Hepatocyte (in vitro differentiated cells): ENCODE measurements around the gene PKN3. TPM values are rescaled to one million over a fixed set of nuclear protein-coding genes. Genes with fewer than 3 reads are reported as not detected.

Experiments used
- DNase-seq: peaks from one replicate; pipeline ENCODE4 v3.0.0-alpha.2; 2016; ENCODE audit warnings: low spot score
- H2AFZ ChIP-seq: fragments of 200-600 bp; sonication (generic); 2 replicates; pipeline ENCODE4 v1.6.0; 2016; ENCODE audit warnings: antibody characterized with exemption, mild to moderate bottlenecking
- H3K27ac ChIP-seq: fragments of 200-600 bp; sonication (generic); 2 replicates; pipeline ENCODE4 v1.5.1; 2016; ENCODE audit warnings: mild to moderate bottlenecking
- H3K27me3 ChIP-seq: fragments of 200-600 bp; sonication (generic); 2 replicates; pipeline ENCODE4 v1.6.1; 2016
- H3K36me3 ChIP-seq: fragments of 200-600 bp; sonication (generic); replicated peaks from 2 replicates; pipeline ENCODE4 v1.5.1; 2016; ENCODE audit warnings: low read depth; ENCODE audit not compliant: insufficient read depth
- H3K4me1 ChIP-seq: fragments of 200-600 bp; sonication (generic); 2 replicates; pipeline ENCODE4 v1.5.1; 2016; ENCODE audit warnings: mild to moderate bottlenecking, moderate library complexity; ENCODE audit not compliant: insufficient read depth
- H3K4me2 ChIP-seq: fragments of 200-600 bp; sonication (generic); 2 replicates; pipeline ENCODE4 v1.6.0; 2016
- H3K4me3 ChIP-seq: fragments of 200-600 bp; sonication (generic); 2 replicates; pipeline ENCODE4 v1.5.1; 2016; ENCODE audit warnings: mild to moderate bottlenecking
- H3K79me2 ChIP-seq: fragments of 200-600 bp; sonication (generic); 2 replicates; pipeline ENCODE4 v1.6.0; 2017; ENCODE audit warnings: mild to moderate bottlenecking
- H3K9me2 ChIP-seq: fragments of 200-600 bp; sonication (generic); replicated peaks from 2 replicates; pipeline ENCODE4 v1.6.0; 2017; ENCODE audit warnings: mild to moderate bottlenecking; ENCODE audit not compliant: insufficient read depth
- H3K9me3 ChIP-seq: fragments of 200-600 bp; sonication (generic); 2 replicates; pipeline ENCODE4 v1.5.1; 2016; ENCODE audit warnings: low read depth, mild to moderate bottlenecking
- H4K20me1 ChIP-seq: fragments of 200-600 bp; sonication (generic); 2 replicates; pipeline ENCODE4 v1.6.0; 2016; ENCODE audit warnings: mild to moderate bottlenecking; ENCODE audit not compliant: insufficient read depth, poor library complexity, severe bottlenecking
- EZH2 ChIP-seq: fragments of 200-600 bp; sonication (generic); IDR thresholded peaks from 2 replicates; pipeline ENCODE4 v1.6.1; 2016; ENCODE audit warnings: antibody characterized with exemption, mild to moderate bottlenecking, borderline replicate concordance
- EZH2phosphoT487 ChIP-seq: fragments of 200-600 bp; sonication (generic); IDR thresholded peaks from one replicate; pipeline ENCODE4 v1.6.1; 2018; ENCODE audit warnings: antibody characterized with exemption, mild to moderate bottlenecking, low read depth, moderate library complexity; ENCODE audit not compliant: unreplicated experiment, severe bottlenecking
- WGBS: methylation state at CpG from one replicate; pipeline ENCODE4 v1.1.6; 2016; ENCODE audit warnings: low lambda C conversion rate; ENCODE audit errors: missing lambda C conversion rate; 5-methylcytosine and 5-hydroxymethylcytosine counted together
- polyA plus RNA-seq: library from polyadenylated mRNA; unstranded; fragments of >200 nt; fragmentation: Nextera tagmentation; extraction: Ambion mirVana; gene quantifications from 2 replicates; pipeline ENCODE4 v1.2.1, GENCODE V29; 2016
- total RNA-seq: library from RNA; depleted of rRNA; stranded (reverse); fragments of >200 nt; gene quantifications from 2 replicates; pipeline ENCODE4 v1.2.3, GENCODE V29; 2014
- TF ChIP-seq, protein P1 (sequence below): fragments of 200-600 bp; sonication (generic); IDR thresholded peaks from 2 replicates; pipeline ENCODE4 v1.5.1; 2016; ENCODE audit warnings: antibody characterized with exemption, mild to moderate bottlenecking; ENCODE audit not compliant: poor library complexity

PKN3 gene
- total and polyA plus RNA-seq, 2 experiments from 2014 or later: 3.7 to 4.5 TPM

DNA sequence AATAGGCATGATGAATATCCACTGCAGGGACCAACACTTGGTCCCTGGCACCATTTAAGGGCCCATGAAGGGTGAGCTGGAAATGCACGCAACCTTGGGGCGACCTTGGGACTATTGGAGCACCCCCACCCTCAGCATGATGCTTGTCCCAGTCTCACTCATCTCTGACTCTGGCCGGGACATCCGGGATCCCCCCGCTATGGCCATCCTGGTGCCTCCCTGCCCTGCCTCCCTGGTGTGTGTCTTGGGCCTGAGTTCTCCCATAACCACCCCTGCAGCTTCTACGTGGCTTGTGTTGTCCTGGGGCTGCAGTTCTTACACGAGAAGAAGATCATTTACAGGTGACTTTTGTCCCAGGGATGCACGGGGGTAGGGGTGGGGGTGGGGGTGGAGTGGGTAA lies 15.7 kb downstream of the PKN3 start:
- Histone ChIP-seq H2AFZ (no peak overlapping the region), H3K27me3 (no peaks in the 10 kb centered on the region), H4K20me1 (no peaks in the 10 kb centered on the region), H3K27ac (no peak overlapping the region), H3K4me3 (no peak overlapping the region), H3K36me3 (no peaks in the 10 kb centered on the region), H3K4me2 (no peak overlapping the region), H3K9me3 (no peaks in the 10 kb centered on the region), H3K4me1 (peaks cover 2% of the 10 kb centered on the region), H3K9me2 (no peaks in the 10 kb centered on the region), H3K79me2 (no peaks in the 10 kb centered on the region)
- 81% methylated on average over 8 of the region's 8 CpGs for WGBS
- DNase-seq: no peak
- no peak for TF ChIP-seq EZH2phosphoT487
- TF ChIP-seq, protein P1, sequence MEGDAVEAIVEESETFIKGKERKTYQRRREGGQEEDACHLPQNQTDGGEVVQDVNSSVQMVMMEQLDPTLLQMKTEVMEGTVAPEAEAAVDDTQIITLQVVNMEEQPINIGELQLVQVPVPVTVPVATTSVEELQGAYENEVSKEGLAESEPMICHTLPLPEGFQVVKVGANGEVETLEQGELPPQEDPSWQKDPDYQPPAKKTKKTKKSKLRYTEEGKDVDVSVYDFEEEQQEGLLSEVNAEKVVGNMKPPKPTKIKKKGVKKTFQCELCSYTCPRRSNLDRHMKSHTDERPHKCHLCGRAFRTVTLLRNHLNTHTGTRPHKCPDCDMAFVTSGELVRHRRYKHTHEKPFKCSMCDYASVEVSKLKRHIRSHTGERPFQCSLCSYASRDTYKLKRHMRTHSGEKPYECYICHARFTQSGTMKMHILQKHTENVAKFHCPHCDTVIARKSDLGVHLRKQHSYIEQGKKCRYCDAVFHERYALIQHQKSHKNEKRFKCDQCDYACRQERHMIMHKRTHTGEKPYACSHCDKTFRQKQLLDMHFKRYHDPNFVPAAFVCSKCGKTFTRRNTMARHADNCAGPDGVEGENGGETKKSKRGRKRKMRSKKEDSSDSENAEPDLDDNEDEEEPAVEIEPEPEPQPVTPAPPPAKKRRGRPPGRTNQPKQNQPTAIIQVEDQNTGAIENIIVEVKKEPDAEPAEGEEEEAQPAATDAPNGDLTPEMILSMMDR: no peak
- TF ChIP-seq EZH2: no peak

DNA sequence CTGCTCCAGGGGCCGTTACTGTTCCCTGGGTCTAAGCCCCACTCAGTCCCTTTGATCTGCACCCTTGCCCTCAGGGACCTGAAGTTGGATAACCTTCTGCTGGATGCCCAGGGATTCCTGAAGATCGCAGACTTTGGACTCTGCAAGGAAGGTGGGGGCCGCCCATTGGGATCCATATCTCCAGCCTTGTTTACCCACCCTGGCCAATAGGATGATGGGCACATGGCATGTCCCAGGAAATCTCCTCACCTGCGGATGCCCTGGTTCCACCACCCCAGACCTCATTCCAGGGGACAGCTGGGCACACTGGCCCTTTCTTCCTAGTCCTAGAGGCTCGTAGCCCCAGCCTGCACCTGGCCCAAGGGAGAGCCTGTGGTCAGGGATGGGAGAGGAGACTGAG lies 16.2 kb downstream of the PKN3 start:
- Histone ChIP-seq H3K27me3 (no peaks in the 10 kb centered on the region), H3K36me3 (no peaks in the 10 kb centered on the region), H2AFZ (no peak overlapping the region), H3K4me1 (peaks cover 5% of the 10 kb centered on the region), H3K4me2 (no peak overlapping the region), H3K27ac (no peak overlapping the region), H3K9me3 (no peaks in the 10 kb centered on the region), H4K20me1 (no peaks in the 10 kb centered on the region), H3K4me3 (no peak overlapping the region), H3K9me2 (no peaks in the 10 kb centered on the region), H3K79me2 (no peaks in the 10 kb centered on the region)
- peak; percentile 44 for DNase-seq
- 65% methylated on average over 5 of the region's 5 CpGs for WGBS
- no peak for TF ChIP-seq EZH2phosphoT487
- TF ChIP-seq EZH2: no peak
- TF ChIP-seq, protein P1: no peak

DNA sequence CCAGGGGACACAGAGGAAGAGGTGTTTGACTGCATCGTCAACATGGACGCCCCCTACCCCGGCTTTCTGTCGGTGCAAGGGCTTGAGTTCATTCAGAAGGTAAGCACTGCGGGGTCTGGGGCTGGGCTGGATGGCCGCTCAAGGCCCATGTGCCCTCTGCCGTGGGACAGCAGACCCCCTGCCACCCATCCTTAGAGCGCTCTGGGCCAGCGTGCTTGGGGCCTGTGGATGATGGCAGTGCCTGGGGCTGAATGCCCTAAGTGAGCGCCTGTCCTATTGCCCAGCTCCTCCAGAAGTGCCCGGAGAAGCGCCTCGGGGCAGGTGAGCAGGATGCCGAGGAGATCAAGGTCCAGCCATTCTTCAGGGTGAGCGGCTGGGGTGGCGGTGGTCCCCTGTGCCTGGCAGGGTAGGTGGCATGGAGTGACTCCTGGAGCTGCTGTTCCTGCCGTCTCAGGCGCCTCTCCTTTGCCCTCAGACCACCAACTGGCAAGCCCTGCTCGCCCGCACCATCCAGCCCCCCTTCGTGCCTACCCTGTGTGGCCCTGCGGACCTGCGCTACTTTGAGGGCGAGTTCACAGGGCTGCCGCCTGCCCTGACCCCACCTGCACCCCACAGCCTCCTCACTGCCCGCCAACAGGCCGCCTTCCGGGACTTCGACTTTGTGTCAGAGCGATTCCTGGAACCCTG lies 17.8 kb downstream of the PKN3 start:
- no peak overlapping the region for H3K4me3 ChIP-seq

More for the DNA sequence above, 17.8 kb downstream of the PKN3 start:
- H3K27ac ChIP-seq: no peak overlapping the region
- DNase-seq: no peak
- H3K9me3 ChIP-seq: no peaks in the 10 kb centered on the region
- WGBS: 94% methylated on average over 30 of the region's 30 CpGs
- TF ChIP-seq EZH2 (no peak), EZH2phosphoT487 (no peak)
- TF ChIP-seq, protein P1: no peak
- H3K4me2 ChIP-seq: no peak overlapping the region
- H3K4me1 ChIP-seq: peaks cover 9% of the 10 kb centered on the region
- H3K27me3 ChIP-seq: no peaks in the 10 kb centered on the region
- H3K9me2 ChIP-seq: no peaks in the 10 kb centered on the region
- no peaks in the 10 kb centered on the region for H4K20me1 ChIP-seq
- no peaks in the 10 kb centered on the region for H3K79me2 ChIP-seq
- no peaks in the 10 kb centered on the region for H3K36me3 ChIP-seq
- no peak overlapping the region for H2AFZ ChIP-seq
